ENCODE measurements around the gene CMSS1. TPM values are rescaled to one million over a fixed set of nuclear protein-coding genes. Genes with fewer than 3 reads are reported as not detected.

The CMSS1 gene
- total RNA-seq, 1 experiment from 2014 or later = 64.1 TPM

GRCh38 chr3:99909714-99910495 lies 92.2 kb downstream of the CMSS1 start:
- DNase-seq (ENCODE audit: low read depth, low spot score) (no peak), ATAC-seq (peak; percentile 68)
- Histone ChIP-seq H3K4me3 (replicated peaks in 1 of 2; ENCODE audit: low read depth in 1 of 2, low read length in 2 of 2) (no peak overlapping the region), H3K9me2 (ENCODE audit: insufficient read depth) (no peaks in the 10 kb centered on the region), H3K9ac (ENCODE audit: low read length) (no peak overlapping the region), H3K79me2 (ENCODE audit: insufficient read depth, low read length) (peaks cover 5% of the 10 kb centered on the region; the same call in 1 of the 2 replicates), H3K36me3 (ENCODE audit: control insufficient read depth in 1 of 2, insufficient read depth in 2 of 2, low read length in 2 of 2) (no peaks in the 10 kb centered on the region), H4K20me1 (ENCODE audit: insufficient read depth) (no peaks in the 10 kb centered on the region), H3K4me2 (ENCODE audit: low read length) (peak overlapping the region; percentile 47), H3K9me3 (ENCODE audit: control insufficient read depth in 1 of 2, insufficient read depth in 1 of 2, low read depth in 1 of 2, low read length in 2 of 2) (no peaks in the 10 kb centered on the region), H3K4me1 (ENCODE audit: control insufficient read depth in 1 of 2, insufficient read depth in 2 of 2, low read length in 2 of 2) (peaks cover 11 to 18% of the 10 kb centered on the region in 2 experiments), H3K27me3 (ENCODE audit: insufficient read depth, low read length) (no peaks in the 10 kb centered on the region), H2AFZ (ENCODE audit: low read depth, low read length, poor library complexity, severe bottlenecking) (no peak overlapping the region), H3K27ac (ENCODE audit: low read depth, low read length) (peak overlapping the region; percentile 26; the same call in 1 of the 2 replicates)
- ChIA-PET RAD21 (ENCODE audit: low non-redundant PET in 1 of 2, low total read pairs in 2 of 2, uncharacterized antibody in 2 of 2, unreplicated experiment in 2 of 2) (no interaction called here), CTCF (no interaction called here), POLR2A (no interaction called here)
- TF ChIP-seq RAD21 (IDR thresholded peaks at IDR 0.05; ENCODE audit: low read depth) (0 out of 2 replicates have a peak, but pooled peaks have one; percentile 5), SP1 (IDR thresholded peaks at IDR 0.05; ENCODE audit: low read depth) (peak; percentile 57), JUND (IDR thresholded peaks at IDR 0.05) (peak; percentile 61), FOSL1 (IDR thresholded peaks at IDR 0.05; ENCODE audit: low read depth) (peak; percentile 72), CBX3 (IDR thresholded peaks at IDR 0.05; ENCODE audit: low read depth) (0 out of 2 replicates have a peak, but pooled peaks have one; percentile 41), ATF3 (IDR thresholded peaks at IDR 0.05) (no peak), ZBTB33 (IDR thresholded peaks at IDR 0.05; ENCODE audit: extremely low read depth, insufficient replicate concordance, low read length) (no peak), CEBPB (IDR thresholded peaks at IDR 0.05; ENCODE audit: low read depth) (0 out of 2 replicates have a peak, but pooled peaks have one; percentile 37)
- TF ChIP-seq, protein P1, sequence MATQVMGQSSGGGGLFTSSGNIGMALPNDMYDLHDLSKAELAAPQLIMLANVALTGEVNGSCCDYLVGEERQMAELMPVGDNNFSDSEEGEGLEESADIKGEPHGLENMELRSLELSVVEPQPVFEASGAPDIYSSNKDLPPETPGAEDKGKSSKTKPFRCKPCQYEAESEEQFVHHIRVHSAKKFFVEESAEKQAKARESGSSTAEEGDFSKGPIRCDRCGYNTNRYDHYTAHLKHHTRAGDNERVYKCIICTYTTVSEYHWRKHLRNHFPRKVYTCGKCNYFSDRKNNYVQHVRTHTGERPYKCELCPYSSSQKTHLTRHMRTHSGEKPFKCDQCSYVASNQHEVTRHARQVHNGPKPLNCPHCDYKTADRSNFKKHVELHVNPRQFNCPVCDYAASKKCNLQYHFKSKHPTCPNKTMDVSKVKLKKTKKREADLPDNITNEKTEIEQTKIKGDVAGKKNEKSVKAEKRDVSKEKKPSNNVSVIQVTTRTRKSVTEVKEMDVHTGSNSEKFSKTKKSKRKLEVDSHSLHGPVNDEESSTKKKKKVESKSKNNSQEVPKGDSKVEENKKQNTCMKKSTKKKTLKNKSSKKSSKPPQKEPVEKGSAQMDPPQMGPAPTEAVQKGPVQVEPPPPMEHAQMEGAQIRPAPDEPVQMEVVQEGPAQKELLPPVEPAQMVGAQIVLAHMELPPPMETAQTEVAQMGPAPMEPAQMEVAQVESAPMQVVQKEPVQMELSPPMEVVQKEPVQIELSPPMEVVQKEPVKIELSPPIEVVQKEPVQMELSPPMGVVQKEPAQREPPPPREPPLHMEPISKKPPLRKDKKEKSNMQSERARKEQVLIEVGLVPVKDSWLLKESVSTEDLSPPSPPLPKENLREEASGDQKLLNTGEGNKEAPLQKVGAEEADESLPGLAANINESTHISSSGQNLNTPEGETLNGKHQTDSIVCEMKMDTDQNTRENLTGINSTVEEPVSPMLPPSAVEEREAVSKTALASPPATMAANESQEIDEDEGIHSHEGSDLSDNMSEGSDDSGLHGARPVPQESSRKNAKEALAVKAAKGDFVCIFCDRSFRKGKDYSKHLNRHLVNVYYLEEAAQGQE (IDR thresholded peaks at IDR 0.05; ENCODE audit: low read depth) = no peak
- TF ChIP-seq, protein P2, sequence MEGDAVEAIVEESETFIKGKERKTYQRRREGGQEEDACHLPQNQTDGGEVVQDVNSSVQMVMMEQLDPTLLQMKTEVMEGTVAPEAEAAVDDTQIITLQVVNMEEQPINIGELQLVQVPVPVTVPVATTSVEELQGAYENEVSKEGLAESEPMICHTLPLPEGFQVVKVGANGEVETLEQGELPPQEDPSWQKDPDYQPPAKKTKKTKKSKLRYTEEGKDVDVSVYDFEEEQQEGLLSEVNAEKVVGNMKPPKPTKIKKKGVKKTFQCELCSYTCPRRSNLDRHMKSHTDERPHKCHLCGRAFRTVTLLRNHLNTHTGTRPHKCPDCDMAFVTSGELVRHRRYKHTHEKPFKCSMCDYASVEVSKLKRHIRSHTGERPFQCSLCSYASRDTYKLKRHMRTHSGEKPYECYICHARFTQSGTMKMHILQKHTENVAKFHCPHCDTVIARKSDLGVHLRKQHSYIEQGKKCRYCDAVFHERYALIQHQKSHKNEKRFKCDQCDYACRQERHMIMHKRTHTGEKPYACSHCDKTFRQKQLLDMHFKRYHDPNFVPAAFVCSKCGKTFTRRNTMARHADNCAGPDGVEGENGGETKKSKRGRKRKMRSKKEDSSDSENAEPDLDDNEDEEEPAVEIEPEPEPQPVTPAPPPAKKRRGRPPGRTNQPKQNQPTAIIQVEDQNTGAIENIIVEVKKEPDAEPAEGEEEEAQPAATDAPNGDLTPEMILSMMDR (IDR thresholded peaks at IDR 0.05 in 2 of 3, conservative IDR thresholded peaks at IDR 0.05 in 1 of 3; ENCODE audit: borderline replicate concordance in 1 of 3, insufficient read depth in 1 of 3, low read depth in 2 of 3, low read length in 2 of 3) = no peak
- TF ChIP-seq, protein P3, sequence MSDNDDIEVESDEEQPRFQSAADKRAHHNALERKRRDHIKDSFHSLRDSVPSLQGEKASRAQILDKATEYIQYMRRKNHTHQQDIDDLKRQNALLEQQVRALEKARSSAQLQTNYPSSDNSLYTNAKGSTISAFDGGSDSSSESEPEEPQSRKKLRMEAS (IDR thresholded peaks at IDR 0.05) = no peak
- BruUV-seq (replicated peaks) = no TSS peak
- intact Hi-C loops (cut with micrococcal nuclease) = no loop called here
